Thyroid gland (tissue), 4 donors: Measurements from ENCODE around the gene DTX1.

Experiments
- CTCF ChIP-seq, 6 experiments: fragments of 200-600 bp in 3 of 6; fragments of 450-650 bp in 3 of 6; sonication (generic) in 3 of 6; IDR thresholded peaks; one replicate each; pipeline ENCODE4 v1.5.1; 2016 to 2019; ENCODE audit warnings: antibody characterized with exemption in 6 of 6, mild to moderate bottlenecking in 2 of 6, inconsistent platforms in 1 of 6, moderate library complexity in 1 of 6
- POLR2A ChIP-seq, 2 donors: fragments of 450-650 bp; IDR thresholded peaks; one replicate each; pipeline ENCODE4 v1.6.1; 2017; ENCODE audit warnings: antibody characterized with exemption in 2 of 2, mild to moderate bottlenecking in 2 of 2, moderate library complexity in 1 of 2

- TF ChIP-seq CTCF (IDR thresholded peaks at IDR 0.05) = no peak
- no peak for TF ChIP-seq POLR2A (IDR thresholded peaks at IDR 0.05)
Observed at GRCh38 chr12:113083863-113084435, 27.4 kb downstream of the DTX1 start.
